SK-N-DZ (cell line): ENCODE results near the gene SLC47A1.
"Not testable (repeated sequence)": the region's sequence is repeated elsewhere in the genome, so short reads cannot be mapped to it uniquely, and the experiment has no call there.

ENCODE experiments used
- DNase-seq: peaks from one replicate; pipeline ENCODE4 v3.0.0-alpha.2; 2015; ENCODE audit warnings: low spot score

The SLC47A1 gene

GRCh38 chr17:19519388-19520291 lies 14.0 kb upstream of the SLC47A1 start:
- DNase-seq: not testable (repeated sequence)

- DNase-seq: no peak
These were observed 13.0 kb upstream of the SLC47A1 start for GRCh38 chr17:19520641-19521040.

GRCh38 chr17:19523690-19524089 lies 10.0 kb upstream of the SLC47A1 start:
- no peak for DNase-seq

DNA sequence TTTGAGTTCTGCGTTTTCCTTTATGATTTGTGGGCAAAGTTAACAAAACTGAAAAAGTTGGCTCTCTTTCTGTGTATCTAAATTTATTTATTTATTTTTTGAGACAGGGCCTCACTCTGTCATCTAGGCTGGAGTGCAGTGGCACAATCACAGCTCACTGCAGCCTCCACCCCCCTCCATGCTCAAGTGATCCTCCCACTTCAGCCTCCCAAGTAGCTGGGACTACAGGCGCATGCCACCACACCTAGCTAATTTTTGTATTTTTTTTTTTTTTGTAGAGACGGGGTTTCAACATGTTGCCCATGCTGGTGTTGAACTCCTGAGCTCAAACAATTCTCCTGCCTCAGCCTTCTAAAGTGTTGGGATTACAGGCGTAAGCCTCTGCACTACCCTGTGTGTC lies 6.7 kb upstream of the SLC47A1 start:
- not testable (repeated sequence) for DNase-seq

GRCh38 chr17:19531780-19532501 lies 1.7 kb upstream of the SLC47A1 start:
- DNase-seq: no peak

GRCh38 chr17:19533036-19533717 lies 477 bp upstream of the SLC47A1 start:
- no peak for DNase-seq

- DNase-seq: no peak
These were observed 1.0 kb downstream of the SLC47A1 start for GRCh38 chr17:19534562-19535149.

DNA sequence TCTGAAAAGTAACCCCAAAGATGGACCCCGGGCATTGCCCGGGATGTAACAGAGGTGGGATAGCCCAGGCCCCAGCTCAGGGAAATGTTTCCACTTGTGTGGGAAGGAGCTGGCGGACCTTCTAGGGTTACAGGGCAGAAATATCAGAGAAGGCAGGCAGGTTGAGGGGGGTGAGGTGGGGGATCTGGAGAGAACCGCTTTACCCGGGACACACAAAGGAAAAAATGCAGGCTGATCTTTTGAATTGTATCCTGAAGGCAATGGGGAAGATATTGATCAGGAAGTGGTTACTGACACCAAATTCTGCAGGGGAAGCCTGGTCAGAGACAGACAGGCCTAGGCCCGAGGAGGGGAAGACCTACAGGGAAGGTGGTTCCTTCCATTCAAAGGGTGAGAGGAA lies 3.5 kb downstream of the SLC47A1 start:
- no peak for DNase-seq

GRCh38 chr17:19538095-19539039 lies 4.7 kb downstream of the SLC47A1 start:
- DNase-seq: no peak

DNA sequence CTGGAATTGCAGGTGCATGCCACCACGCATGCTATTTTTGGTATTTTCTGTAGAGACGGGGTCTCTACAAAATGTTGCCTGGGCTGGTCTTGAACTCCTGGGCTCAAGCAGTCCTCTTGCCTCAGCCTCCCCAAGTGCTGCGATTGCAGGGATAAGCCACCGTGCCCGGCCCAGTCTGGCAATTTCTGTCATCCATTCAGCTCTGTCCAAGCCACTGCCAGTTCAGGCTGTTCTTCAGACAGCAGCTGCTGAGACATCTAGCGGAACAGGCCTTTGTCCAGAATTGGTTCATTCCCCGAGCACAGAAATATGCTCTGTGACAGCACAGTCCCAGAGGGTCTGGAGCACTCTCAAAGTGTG lies 5.4 kb downstream of the SLC47A1 start:
- DNase-seq: no peak

DNA sequence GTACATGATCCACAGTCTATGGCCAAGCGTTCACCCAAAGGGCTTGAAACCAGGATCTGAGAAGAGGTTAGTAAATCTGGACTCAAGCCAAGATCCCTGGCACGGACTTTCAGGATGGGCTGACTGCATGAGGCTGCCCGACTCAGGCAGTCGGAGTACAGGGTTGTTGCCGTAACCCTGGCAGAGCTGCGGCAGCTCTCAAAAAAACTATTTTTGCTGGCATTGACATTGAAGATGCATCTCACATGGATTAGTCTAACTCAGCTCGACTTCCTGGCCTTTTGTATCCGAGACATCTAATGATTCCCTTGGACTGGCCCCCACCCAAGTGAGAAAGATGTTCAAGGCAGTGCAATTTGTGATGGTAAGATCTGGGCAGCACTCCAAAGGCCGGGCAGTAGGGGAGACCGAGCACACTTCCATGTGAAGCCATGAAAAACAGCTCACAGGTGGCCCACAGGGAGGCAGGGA lies 6.2 kb downstream of the SLC47A1 start:
- DNase-seq: no peak

GRCh38 chr17:19540706-19541370 lies 7.2 kb downstream of the SLC47A1 start:
- no peak for DNase-seq

- no peak for DNase-seq
These were observed 7.8 kb downstream of the SLC47A1 start for GRCh38 chr17:19541445-19541844.

DNA sequence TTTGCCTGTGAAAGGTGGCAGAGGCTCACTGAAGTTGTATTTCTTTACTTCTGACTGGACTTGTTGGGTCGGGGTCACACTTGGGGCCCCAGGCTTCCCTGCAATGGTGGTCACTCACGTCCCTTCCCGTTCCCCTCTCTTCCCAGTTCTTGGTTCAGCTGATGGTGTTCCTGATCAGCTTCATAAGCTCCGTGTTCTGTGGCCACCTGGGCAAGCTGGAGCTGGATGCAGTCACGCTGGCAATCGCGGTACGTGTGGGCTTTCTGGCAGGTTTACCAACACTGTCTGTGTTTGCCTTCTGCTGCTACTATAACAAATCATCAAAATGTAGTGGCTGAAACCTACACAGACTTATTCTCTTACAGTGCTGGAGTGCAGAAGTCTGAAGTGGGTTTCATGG lies 8.6 kb downstream of the SLC47A1 start:
- DNase-seq: no peak

DNA sequence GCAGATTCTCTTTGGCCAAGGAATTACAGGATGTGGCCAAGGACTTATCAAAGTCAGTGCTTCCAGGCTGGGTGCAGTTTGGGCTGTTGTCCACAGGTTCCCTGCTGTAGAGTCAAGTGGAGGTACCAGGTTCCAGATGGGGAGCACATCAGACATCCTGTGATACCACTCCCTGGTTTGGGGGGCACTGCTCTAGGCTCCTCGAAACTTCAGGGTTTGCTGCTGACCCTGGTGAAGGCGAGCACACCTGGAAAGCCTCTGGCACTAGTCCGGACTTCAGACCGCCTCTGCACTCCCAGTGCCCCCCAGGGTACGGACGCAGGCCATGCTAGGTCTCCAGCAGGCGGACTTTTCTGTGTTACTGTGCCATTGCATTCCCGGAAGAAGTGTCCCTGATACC lies 10.7 kb downstream of the SLC47A1 start:
- DNase-seq: no peak

DNA sequence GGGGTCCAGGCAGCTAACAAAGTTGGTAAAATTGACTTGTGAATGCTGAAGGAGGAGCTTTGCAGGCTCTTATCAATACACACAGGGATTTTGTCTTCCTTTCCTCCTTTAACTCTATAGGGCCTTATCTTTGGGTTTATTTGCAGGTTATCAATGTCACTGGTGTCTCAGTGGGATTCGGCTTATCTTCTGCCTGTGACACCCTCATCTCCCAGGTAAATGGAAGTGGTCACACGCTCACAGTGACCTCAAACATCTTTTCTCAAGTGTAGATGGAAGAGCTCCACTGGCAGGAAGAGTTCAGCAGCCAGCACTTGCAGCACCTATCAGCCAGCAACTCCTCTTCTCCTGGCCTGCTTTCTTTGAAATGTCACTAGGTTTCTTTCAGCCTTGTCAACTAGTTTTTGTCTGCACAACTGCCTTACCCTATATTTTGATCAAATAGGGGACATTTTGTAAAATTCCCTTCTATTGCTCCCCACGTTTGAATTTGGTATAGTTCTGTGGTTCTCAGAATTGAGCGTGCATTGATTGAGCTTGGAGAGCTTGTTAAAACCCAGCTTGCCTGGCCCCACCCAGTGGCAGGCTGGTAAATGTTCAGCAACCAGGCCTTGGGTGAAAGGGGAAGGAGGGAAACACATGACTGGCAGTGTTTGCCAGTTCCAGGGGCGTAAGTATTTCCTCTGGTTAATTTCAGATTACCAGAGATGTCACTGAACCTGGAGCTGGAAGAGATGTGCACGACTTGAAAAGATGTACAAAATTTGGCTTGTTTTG lies 12.8 kb downstream of the SLC47A1 start:
- no peak for DNase-seq

DNA sequence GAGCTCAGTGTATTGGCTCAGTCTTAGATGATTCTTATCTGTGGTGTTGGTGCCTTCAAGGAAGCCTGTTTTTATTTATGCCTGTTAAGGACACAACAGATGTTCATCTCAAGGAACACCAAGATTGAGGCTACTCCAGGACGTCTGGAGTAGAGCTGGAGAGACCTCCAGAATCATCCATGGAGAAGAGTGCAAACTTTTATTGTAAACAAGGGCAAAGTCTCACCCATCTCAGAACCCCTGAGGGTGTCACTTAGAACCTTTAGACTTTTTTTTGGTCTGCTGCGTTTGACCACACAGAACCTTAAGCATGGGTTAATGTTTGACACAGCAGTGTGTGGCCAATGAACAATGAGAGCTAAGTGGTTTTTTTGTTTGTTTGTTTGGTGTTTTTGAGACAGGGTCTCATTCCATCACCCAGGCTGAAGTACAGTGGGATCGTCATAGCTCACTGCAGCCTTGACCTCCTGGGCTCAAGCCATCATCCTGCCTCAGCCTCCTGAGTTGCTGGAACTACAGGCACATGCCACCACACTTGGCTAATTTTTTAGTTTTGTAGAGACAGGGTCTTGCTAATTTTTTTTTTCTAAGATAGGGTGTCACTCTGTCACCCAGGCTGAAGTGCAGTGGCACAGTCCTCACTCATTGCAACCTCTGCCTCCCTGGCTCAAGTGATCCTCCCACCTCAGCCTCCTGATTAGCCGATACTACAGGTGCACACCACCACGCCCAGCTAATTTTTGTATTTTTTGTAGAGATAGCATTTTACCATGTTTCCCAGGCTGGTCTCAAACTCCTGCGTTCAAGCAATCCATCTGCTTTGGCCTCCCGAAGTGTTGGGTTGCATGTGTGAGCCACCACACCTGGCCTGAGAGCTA lies 16.3 kb downstream of the SLC47A1 start:
- no peak for DNase-seq

GRCh38 chr17:19551165-19551564 lies 17.5 kb downstream of the SLC47A1 start:
- no peak for DNase-seq
